ENCODE measurements around the gene RAMP3.
"Not testable (repeated sequence)": the region's sequence is repeated elsewhere in the genome, so short reads cannot be mapped to it uniquely, and the experiment has no call there.

Gene RAMP3

DNA sequence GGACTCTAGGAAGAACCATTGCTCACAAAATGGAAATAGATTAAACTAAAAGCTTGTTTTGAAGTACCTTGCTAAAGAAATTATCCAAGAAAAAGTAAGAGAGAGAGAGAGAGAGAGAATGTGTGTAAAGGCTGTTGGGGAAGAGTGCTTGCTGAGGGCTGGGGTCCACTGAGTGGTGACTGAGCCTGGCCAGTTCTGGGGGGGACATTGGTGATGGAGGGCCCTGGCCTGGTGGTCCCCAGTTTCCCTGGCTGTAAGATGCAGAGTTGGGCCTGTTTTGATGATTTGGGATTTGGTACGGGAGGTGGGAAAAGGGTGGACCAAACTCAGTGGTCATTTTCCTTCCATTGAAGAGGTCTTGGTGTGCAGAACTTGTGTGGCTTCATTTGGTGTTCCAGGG is 880 bp downstream of the RAMP3 start:
- DNase-seq = no peak

DNA sequence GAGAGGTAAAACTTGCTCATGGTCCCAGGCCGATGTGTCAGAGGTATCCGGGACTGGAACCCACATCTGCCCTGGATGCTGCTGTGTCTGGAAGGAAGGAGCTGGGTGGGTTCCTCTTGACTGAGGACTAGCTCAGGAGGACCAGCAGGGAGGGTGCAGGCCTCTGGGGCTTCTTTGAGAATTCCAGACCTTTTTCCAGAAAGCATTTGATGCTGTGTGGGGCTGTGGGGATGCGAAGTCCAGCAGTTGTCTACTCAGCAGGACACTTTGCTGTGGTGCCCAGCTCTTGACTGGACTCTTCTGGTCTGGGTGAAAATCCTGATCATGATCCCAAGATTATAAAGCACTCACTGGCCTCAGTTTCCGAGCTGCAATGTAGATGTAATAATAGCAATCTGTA is 1.7 kb downstream of the RAMP3 start:
- DNase-seq = no peak

DNA sequence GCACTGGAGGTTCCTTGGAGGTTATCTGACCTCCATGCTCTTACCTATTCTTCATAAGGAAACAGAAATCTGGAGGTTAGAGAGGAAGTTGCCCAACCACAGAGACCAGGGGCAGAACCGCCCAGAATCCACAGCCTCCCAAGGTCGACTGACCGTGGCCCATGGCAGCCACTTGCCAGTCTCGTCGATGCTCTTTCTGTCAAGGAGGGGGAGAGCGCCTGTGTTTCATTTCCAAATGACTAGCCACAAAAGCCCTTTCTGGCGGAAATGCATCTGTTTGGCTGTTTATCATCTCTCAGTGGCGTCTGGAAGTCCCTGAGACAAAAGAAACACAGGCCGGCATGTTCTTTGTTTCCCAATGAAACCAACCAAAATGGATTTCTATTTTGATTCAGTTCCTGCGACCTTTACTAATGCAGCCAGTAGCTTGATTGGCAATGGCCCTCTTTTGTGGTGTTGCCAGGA is 2.9 kb downstream of the RAMP3 start:
- no peak for DNase-seq

DNA sequence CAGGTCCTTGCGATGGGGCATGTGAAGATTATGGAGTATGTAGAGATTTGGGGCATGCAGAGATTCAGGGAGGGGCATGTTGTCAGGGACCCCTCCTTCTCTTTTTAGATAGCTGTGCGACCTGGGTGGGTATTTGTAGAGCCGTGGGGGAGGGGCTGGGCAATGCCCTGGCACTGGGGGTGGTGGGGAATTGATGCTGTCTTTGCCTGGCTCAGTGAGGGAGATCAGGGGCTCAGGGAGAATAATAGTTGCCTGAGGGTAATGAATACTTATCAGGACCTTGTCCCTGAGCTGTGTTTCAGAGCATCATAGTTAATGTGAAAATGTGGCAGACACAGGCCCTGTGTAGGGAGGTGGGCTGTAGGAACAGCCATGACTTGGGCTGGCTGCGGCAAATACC is 3.5 kb downstream of the RAMP3 start:
- no peak for DNase-seq

DNA sequence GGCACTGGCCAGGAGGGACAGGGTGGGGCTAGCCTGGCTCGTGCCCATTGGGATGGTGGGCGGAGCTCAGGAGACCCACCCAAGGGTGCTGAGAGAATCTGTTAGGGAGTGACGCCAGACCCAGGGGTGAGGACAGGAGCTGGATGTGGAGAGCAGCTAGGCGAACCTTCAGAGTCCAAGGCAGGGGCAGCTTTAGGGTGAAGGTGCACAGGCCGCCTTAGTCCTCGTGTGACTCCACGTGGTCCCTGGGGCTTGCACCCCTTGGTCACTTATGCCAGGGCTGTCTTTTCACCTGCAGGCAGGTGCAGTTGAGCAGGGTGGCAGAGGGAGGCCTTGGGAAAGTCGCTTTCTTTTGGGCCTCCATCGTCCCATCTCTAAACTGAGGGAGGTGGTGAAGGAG is 4.3 kb downstream of the RAMP3 start:
- no peak for DNase-seq

DNA sequence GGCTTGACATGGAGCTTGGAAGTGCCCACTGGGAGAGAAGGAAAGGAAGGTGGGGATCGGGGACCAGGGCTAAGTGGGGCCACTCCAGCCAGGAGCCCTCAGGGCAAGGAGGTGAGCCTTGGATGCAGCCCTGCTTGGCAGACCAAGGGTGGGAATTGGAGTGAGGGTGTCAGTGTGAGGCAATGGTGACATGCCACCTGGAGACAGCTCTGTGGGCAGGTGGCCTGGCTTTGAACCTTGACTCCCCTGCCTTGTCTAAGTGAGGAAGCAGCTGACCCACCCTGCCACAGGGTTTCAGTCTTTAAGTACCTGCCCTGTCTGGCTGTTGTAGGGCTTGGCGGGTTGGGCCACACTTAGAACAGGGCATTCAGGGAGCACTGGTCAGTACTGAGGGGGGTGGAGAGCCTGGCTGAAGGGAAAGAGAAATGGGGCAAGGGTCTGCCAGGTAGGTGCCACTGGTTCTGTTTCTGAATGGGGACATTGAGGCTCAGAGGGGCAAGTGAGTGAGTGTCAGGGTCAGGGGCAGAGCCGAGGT is 4.8 kb downstream of the RAMP3 start:
- no peak for DNase-seq

DNA sequence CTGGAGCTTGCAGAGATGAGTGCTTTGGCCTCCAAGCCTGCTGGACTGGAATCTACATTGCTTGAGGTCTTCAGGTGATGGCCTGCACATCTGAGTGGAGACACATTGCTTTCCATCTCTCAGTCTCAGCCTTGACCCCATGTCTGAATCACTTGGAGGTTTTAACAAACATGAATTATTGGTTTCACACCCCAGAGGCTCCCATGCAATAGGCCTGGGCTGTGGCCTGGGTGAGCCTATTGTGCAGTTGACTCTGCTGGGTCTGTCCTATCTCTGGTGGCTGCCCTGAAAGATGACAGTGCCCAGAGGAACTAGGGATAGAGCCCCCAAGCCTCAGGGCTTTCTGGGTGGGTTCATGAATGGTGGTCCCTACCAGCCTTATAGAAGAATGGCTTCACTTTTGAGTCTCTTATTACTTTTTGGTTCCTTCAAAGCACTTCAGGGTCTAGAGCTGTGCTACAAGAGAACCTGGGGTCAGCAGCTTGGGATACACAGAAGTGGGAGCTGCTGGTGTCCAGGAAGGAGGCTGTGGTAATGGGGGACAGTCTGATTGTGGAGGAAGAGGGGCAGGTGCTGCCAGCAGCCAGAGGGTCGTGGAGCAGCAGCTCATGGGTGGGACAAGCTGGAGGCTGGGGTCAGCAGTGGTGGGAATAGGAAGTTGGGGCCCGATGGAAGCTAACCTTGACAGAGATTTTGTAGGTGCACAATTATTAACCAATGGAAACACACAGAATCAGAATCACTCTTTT is 5.5 kb downstream of the RAMP3 start:
- no peak for DNase-seq

DNA sequence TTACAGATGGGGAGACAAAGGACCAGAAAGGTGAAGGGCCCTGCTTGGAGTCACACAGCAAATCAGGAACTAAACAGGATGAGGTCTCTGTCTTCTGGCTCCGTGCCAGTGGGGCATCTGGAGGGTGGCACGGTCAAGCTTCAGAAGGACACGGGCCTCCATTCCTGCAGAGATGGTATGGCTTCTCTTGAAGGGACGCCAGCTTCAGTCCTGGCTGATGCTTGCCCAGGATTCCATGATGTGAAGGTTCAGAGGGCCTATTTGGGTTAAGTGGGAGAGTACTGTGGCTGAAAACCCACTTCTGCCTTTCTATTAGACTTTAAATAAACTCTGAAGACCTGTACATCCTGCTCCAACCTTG is 6.1 kb downstream of the RAMP3 start:
- no peak for DNase-seq

DNA sequence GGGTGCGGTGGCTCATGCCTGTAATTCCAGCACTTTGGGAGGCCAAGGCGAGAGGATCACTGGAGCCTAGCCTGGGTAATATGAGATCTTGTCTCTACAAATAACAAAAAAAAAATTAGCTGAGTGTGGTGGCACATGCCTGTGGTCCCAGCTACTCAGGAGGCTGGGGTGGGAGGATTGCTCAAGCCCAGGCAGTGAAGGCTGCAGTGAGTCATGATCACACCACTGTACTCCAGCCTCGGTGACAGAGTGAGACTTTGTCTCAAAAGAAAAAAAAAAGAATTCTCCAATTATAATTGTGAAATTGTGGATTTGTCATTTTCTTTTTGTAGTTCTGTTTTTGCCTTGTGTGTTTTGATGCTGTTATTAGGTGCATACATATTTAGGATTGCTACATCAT is 6.7 kb downstream of the RAMP3 start:
- DNase-seq = not testable (repeated sequence)

DNA sequence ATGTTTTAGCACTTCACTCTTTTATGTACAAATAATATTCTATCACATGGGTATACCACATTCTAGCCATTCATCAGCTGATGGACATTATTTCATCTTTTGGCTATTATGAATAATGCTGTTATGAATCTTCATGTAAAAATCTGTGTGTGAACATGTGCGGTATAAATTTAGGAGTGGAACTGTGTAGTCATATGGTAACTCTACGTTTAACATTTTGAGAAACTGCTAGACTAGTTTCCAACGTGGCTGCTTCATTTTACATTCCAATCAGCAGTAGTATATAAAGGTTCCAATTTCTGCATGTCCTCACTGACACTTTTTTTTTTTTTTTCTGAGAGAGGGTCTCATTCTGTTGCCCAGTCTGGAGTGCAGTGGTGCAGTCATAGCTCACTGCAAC is 8.3 kb downstream of the RAMP3 start:
- no peak for DNase-seq

DNA sequence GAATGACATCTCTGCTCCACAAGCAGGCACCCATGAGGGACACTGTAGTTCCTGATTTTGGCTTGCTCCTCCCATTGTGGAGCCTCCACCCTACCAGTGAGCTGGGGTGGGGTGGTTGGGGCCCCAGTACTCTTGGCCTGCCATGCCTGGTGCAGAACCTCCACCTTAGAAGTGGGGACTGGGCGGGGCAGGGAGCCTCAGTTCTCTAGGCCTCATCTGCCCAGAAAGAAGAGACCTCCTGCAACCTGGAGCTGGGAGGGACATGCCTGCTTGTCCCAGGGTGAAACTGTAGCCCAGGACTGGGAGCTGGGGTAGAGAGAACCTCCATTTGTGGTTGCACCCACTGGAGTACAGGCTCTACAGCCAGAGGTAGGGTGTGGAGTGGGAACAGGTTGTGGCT is 14.4 kb downstream of the RAMP3 start:
- no peak for DNase-seq

DNA sequence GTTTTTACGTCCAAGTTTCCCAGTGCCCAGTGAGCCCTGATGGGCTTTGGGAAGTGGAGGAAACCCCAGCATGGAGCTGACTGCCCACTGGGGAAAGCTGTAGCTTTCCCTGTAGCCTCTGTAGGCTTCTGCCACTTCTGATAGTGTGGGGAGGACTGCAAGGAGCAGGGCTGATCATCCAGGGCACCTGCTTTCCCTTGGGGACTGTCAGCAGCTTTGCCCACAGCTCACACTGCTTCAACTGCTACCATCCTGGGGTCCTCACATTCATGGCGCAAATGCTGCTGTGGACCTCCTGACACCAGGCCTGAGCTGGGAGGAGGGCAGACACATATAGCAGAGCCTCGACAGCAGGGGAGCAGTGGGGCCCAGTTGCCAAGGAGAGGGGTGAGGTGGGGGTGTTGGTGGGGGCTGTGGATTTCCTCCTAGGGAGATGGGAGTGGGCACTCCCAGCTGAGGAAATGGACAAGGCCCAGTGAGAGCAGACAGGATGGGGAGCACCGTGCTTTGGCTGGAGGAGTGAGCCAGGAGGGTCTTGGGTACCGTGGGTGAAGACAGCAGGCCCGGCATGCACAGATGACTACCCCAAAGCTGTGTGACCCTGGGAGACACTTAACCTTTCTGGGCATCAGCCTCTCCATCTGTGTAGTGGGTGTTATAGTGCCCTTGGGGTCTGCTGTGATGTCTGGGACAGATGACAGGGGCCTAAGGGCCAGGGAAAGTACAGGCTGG is 16.2 kb downstream of the RAMP3 start:
- no peak for DNase-seq

DNA sequence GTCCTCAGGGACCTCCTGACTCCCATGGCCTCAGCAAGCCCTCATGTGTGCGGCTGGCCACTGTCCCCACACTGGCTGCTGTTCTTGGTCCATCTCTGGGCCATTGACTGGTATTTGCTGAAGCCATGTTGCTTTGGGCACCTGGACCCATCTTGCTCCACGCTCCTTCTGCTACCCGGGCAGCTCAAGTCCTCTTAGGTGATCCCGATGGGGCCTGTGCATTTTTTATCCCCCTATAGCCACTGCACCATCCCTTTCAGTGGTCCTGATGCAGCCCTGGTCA is 16.7 kb downstream of the RAMP3 start:
- no peak for DNase-seq

DNA sequence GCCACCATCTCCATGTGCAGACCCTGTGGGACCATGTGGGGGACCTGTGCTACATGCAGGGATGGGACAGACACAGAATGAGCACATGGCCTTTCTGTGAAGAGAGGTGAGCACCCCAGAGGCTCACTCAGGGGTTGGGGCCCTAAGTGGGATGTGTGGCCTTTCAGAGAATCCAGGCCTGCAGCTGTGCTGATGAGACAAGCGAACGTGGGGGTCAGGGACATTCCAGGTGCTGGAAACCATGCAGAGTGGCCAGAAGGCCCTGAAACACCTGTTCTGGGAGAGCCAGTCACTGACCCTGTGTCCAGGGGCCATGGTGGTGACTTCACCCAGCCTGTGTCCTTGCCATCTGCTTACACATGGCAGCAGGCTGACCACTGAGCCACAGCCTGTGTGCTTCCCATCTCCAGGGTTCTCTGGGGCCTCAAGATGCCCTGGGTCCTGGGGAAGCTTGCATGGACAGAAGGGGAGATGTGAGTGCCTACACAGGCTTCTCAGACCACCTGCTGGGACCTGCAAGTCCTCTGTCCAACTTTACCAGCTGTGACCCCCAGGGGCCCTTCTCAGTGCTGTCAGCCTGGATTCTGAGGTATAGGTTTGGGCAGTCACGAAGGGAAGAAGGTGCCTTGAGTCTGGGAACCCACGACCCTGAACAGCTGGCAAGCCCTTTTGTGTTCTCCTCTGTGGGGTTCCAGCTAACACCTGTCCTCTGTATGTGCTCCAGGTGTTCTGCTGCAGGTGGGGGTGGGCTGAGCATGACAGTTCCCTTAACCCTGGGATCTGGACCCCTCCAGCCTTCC is 17.6 kb downstream of the RAMP3 start:
- no peak for DNase-seq

DNA sequence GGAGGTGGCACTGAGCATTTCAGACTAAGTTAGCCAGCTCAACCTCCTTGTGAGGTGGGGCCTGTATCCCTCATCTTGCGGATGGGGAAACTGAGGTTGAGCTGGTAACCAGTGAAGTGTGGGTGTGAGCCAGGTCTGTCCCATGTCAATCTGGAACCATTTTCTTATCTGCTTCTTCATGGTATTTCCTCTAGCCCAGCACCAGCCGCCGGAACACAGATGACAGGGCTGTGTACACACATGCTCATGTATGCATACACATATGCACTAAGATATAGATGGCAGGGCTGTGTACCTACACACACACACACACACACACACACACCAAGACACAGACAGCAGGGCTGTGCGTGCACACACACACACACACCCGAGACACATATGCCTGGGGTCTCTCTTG is 18.5 kb downstream of the RAMP3 start:
- no peak for DNase-seq

DNA sequence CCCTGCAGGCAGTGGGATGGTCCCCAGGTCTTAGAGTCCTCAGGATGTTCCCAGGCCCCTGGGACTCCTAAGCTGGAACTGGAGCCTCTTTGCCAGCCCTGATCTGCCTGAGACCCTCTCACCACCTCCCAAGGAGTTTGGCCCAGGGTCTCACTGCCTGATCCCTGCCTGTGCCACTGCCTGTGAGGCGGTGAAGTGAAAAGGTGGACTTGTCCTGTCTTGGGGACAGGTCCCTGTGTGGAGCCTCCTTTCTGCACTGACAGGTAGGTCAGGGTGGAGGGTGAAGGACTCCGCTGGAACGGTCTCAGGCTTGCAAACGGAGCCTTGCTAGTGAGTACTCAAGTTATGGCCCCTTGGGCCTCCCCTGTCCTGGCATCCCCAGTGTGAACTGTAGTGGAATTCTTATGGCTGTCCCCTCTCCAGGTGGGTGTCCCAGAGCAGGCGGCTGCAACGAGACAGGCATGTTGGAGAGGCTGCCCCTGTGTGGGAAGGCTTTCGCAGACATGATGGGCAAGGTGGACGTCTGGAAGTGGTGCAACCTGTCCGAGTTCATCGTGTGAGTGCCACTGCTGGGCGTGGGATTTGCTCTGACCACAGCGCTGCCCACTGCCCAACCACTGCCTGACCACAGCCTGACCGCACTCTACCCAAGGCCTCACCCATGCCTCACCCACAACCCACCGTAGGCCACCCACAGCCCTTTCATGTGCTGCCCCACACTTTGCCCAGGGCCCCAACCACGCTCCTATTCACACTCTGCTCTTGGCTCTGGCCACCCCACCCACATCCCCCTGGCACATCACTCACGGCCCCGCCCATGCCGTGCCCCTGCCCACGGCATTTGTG is 19.5 kb downstream of the RAMP3 start:
- no peak for DNase-seq

DNA sequence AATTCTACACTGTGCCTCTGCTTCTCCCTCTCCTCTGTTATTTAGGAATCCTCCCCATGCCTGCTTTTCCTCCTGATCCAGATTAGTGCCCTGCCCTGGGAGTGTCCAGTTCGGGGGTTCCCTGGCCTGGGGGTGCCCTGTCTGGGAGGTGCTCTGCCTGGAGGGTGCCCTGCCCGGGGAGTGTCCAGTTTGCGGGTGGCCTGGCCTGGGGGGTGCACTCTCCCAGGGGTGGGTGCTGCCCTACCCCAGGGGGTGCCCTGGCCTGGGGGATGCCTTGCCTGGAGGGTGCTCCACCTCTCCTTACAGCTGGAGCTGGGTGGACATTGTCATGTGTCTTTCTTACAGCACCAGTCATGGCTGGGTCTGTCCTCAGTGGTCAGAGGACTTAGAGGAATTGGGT is 20.2 kb downstream of the RAMP3 start:
- DNase-seq = no peak

DNA sequence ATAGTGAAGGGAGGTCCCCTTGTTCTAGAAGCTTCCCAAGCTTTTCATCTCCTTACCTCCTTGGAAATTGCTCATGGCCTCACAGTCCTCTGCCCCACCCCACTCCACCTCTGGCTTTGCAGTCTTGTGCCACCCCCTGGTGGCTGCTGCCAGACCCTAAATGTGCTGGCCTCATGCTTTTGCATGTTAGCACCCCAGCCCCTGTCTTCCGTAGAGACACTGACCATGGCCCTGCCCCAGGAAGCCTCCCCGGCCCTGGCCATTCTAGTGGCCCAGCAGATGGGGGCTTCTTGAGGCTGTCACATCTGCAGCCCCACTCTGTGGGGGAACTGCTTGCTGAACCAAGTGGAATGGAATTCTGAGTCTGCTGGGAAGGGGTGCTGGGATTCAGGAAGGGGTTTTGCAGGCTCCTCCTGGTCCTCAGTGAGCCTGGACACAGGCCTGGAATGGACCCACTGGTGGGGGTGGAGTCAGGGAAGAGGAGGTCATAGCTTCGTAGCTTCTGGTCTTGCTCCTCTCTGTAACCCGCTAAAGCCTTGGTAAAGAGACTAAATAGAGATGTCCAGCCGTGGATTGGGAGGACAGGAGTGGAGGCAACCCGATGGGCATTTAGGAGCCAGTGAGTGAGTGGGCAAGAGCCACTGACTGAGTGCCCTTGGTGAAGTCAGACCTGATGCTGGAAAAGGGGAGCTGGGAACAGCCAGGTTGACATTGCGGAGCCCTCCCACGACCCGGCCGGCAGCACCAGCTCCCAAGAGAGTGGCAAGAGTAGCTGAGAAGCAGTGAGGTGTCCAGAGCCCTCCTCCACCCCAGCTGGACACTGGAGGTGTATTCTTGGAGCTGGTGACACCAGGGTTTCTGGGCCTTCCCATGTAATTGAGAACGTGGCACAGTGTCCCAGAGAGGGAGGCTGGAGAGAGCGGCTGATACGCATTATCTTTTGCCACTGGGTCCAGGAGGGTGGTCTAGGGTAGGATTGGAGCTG is 20.9 kb downstream of the RAMP3 start:
- no peak for DNase-seq

DNA sequence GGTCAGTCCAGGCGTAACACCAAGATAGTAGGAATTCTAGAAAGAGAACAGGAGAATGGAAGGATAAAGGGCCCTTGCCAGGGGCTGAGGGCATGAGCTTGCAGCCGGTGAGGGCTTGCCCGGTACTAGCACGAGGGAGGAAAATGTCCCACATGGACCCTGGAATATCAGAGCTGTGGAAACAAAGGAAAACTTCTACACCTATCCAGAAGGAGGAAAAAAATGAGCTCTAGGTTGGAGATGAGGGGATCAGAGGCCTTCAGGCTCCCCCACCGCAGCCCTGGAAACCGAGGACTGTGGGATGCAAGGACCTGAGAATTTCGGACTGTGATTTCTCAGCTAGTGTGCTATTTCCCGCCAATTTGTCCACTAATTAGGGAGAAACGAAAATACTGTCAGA is 22.1 kb downstream of the RAMP3 start:
- DNase-seq = no peak

DNA sequence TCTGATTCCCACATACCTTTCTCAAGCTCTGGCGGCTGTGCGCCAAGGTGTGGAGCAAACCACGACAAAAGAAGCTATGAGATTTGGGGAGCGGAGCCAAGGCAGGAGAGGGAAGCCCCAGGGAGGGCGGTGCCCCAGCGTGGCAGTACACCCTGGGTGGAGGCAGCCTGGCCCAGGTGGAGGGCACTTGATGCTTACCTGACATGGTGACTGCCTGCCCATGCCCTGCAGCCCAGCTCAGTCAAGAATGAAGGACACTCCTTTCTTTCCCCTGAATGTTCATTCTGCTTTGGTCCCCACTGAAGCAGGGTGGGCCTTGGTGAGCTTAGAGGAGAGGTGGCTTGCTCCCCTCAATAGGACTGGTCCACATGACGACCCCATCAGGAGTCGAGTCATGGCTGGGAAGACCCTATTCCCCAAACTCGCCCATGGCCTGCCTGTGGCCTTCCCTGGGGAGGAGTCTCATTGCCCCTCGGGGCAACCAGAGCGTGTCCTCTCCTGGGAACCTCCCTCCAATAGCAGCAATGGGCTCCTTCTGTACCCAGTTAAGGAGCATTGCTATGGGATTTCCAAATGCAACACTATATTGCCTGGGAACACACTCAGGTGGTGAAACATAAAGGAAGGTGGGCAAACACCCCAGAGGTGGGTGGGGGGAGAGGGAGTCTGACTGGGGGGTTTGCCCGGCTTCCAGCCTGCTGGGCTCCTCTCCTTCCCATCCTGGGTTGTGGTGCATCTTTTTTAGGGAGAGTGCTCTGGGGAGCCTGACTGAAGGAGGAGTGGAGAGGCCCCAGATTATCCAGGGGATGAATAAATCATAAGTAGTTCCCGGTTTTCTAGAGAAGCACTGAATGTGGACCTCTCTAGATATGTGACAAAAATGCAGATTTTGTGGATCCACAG is 22.7 kb downstream of the RAMP3 start:
- DNase-seq = no peak
